ENCODE data around the gene PXN.

DNA sequence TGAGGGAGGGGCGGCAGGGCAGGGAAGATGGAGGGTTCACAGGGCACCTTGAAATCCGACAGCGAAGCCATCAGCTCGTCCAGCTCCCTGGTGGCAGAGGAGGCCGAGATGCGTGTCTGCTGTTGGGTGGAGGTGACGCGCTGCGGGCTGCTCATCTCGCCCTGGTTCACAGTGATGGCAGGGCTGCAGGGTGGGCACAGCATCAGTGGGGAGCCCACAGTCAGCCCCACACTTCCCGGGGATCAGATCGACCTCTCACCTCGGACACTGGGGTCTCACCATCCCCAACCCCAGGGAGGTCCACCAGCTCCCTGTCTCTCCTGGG, 44.0 kb downstream of the PXN start:
- TF ChIP-seq, protein P1, sequence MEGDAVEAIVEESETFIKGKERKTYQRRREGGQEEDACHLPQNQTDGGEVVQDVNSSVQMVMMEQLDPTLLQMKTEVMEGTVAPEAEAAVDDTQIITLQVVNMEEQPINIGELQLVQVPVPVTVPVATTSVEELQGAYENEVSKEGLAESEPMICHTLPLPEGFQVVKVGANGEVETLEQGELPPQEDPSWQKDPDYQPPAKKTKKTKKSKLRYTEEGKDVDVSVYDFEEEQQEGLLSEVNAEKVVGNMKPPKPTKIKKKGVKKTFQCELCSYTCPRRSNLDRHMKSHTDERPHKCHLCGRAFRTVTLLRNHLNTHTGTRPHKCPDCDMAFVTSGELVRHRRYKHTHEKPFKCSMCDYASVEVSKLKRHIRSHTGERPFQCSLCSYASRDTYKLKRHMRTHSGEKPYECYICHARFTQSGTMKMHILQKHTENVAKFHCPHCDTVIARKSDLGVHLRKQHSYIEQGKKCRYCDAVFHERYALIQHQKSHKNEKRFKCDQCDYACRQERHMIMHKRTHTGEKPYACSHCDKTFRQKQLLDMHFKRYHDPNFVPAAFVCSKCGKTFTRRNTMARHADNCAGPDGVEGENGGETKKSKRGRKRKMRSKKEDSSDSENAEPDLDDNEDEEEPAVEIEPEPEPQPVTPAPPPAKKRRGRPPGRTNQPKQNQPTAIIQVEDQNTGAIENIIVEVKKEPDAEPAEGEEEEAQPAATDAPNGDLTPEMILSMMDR (IDR thresholded peaks at IDR 0.05) = no peak
- TF ChIP-seq POLR2A (IDR thresholded peaks at IDR 0.05) = no peak
- TF ChIP-seq POLR2AphosphoS5 (IDR thresholded peaks at IDR 0.05) = no peak
- TF ChIP-seq EP300 (IDR thresholded peaks at IDR 0.05) = no peak

Data from suprapubic skin (tissue), 4 donors.